ENCODE data around the gene PLXNC1. TPM values are rescaled to one million over a fixed set of nuclear protein-coding genes. Genes with fewer than 3 reads are reported as not detected.

Gene PLXNC1
- polyA plus RNA-seq, 1 experiment, result 4.8 TPM

DNA sequence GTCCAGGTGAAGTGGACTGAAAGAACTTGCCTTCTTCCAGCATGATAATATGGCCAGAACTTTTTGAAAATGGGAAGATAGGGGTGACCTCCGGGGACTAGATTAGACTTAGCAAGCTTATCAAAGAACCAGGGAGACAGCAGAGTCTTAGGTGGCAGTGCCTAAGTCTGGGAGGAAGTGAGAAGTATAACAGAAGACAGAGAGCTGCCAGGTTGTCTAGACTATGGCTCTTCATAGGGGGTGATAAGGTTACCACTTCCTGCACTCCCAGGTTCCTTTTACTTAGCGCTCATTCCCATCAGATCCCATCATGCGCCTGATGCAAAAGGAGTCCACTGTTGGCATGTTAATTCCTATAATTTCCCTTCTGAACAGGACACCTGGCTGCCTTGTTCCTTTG is 69.9 kb downstream of the PLXNC1 start:
- no peak overlapping the region for H3K27ac ChIP-seq (ENCODE audit: low read depth, low read length)
- H3K9me3 ChIP-seq (ENCODE audit: control insufficient read depth, insufficient read depth, low read length), result no peaks in the 10 kb centered on the region
- H3K27me3 ChIP-seq (ENCODE audit: control insufficient read depth, insufficient read depth, low read length), result peaks cover 16% of the 10 kb centered on the region
- H3K4me3 ChIP-seq (ENCODE audit: low read depth, low read length), result no peak overlapping the region
- DNase-seq (ENCODE audit: low read depth, low spot score), result no peak
- ChIA-PET POLR2A (no interaction called here), CTCF (no interaction called here)
- TF ChIP-seq, protein P1, sequence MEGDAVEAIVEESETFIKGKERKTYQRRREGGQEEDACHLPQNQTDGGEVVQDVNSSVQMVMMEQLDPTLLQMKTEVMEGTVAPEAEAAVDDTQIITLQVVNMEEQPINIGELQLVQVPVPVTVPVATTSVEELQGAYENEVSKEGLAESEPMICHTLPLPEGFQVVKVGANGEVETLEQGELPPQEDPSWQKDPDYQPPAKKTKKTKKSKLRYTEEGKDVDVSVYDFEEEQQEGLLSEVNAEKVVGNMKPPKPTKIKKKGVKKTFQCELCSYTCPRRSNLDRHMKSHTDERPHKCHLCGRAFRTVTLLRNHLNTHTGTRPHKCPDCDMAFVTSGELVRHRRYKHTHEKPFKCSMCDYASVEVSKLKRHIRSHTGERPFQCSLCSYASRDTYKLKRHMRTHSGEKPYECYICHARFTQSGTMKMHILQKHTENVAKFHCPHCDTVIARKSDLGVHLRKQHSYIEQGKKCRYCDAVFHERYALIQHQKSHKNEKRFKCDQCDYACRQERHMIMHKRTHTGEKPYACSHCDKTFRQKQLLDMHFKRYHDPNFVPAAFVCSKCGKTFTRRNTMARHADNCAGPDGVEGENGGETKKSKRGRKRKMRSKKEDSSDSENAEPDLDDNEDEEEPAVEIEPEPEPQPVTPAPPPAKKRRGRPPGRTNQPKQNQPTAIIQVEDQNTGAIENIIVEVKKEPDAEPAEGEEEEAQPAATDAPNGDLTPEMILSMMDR (IDR thresholded peaks at IDR 0.05; ENCODE audit: low read depth, low read length), result no peak

DNA sequence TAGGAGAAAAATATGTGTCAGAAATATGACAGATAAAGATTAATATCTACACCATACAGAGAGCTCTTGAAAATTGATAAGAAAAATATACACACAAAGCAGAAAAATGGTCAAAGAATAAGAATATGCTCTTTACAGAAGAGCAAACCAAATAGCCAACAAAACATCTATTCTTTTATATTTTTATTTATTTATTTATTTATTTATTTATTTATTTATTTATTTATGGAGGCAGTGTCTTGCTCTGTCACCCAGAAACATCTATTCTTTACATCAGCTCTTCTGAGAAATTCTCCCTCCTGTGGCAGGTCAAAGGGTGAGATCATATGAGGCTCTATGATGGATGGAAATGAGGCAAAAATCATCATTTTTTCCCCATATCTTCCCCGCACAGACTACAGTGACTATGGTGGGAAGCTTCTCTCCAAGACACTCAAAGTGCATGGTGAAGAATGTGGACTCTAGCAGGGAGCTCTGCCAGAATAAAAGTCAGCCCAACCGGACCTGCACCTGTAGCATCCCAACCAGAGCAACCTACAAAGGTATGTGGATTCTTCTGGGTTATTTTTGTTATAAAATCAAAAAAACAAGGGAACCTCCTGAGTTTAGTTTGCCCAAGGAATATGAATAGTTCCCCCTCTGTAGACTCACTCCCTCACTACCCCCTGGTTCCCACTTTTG is 71.4 kb downstream of the PLXNC1 start:
- Histone ChIP-seq H3K27ac (ENCODE audit: low read depth, low read length) (no peak overlapping the region), H3K9me3 (ENCODE audit: control insufficient read depth, insufficient read depth, low read length) (no peaks in the 10 kb centered on the region), H3K27me3 (ENCODE audit: control insufficient read depth, insufficient read depth, low read length) (peaks cover 21% of the 10 kb centered on the region), H3K4me3 (ENCODE audit: low read depth, low read length) (no peak overlapping the region)
- DNase-seq (ENCODE audit: low read depth, low spot score), result no peak
- CTCF ChIA-PET, result interaction anchor here (0.5 kb wide), 1 partner anchor 651 kb away, joined by 3 read pairs; no protein-coding TSS in a partner anchor
- POLR2A ChIA-PET, result no interaction called here
- TF ChIP-seq, protein P1 (IDR thresholded peaks at IDR 0.05; ENCODE audit: low read depth, low read length), result no peak

DNA sequence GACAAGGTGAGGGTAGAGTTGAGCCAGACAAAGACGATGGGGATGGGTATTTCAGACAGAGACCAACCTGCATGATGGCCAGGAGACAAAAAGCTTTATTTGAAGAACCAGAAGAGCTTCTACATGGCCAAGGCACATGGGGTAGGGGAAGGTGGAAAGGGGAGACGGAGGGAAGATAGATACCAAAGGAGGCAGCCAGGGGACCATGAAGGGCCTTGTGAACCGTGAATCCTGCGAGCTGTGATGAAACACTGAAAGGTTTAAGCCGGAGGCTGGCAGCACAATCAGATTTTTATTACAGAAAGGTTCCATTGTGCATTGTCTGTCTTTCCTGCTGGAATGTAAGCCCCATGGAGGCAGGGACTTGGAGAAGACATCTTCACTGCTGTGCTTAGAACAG is 72.4 kb downstream of the PLXNC1 start:
- Histone ChIP-seq H3K4me3 (ENCODE audit: low read depth, low read length) (no peak overlapping the region), H3K9me3 (ENCODE audit: control insufficient read depth, insufficient read depth, low read length) (no peaks in the 10 kb centered on the region), H3K27ac (ENCODE audit: low read depth, low read length) (no peak overlapping the region), H3K27me3 (ENCODE audit: control insufficient read depth, insufficient read depth, low read length) (peaks cover 31% of the 10 kb centered on the region)
- TF ChIP-seq, protein P1 (IDR thresholded peaks at IDR 0.05; ENCODE audit: low read depth, low read length), result no peak
- POLR2A ChIA-PET, result no interaction called here
- DNase-seq (ENCODE audit: low read depth, low spot score), result no peak
- CTCF ChIA-PET, result interaction anchor here (0.6 kb wide), 1 partner anchor 1777 kb away, joined by 4 read pairs; no protein-coding TSS in a partner anchor

- CTCF ChIA-PET, result no interaction called here
- no peak overlapping the region for H3K4me3 ChIP-seq (ENCODE audit: low read depth, low read length)
- POLR2A ChIA-PET, result interaction anchor here (1.2 kb wide), 1 partner anchor 10 kb away, joined by 3 read pairs; no protein-coding TSS in a partner anchor
- no peak overlapping the region for H3K27ac ChIP-seq (ENCODE audit: low read depth, low read length)
- TF ChIP-seq, protein P1 (IDR thresholded peaks at IDR 0.05; ENCODE audit: low read depth, low read length), result no peak
- no peak for DNase-seq (ENCODE audit: low read depth, low spot score)
- H3K9me3 ChIP-seq (ENCODE audit: control insufficient read depth, insufficient read depth, low read length), result no peaks in the 10 kb centered on the region
- H3K27me3 ChIP-seq (ENCODE audit: control insufficient read depth, insufficient read depth, low read length), result peaks cover 37% of the 10 kb centered on the region
These were observed 74.1 kb downstream of the PLXNC1 start for GRCh38 chr12:94222351-94223084.

DNA sequence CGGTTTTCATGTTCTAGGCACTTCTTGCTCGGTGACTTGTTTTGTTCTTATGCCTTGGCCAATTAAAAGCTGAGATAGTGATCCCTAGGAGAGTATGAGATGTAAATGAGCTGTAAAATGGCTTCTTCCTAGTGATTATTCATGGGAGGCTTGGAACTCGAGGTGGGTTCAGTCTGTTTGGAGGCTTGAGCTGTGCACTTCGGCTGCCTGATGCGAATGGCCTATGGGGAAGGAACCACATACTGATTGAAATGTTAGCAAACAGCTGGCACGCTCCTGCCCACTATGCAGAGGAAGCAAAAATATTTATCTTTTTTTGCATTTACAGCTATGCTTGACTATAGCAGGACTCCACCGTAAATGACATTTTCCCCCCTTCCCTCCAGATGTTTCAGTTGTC is 75.5 kb downstream of the PLXNC1 start:
- no peak for DNase-seq (ENCODE audit: low read depth, low spot score)
- POLR2A ChIA-PET, result no interaction called here
- CTCF ChIA-PET, result no interaction called here
- Histone ChIP-seq H3K27ac (ENCODE audit: low read depth, low read length) (no peak overlapping the region), H3K9me3 (ENCODE audit: control insufficient read depth, insufficient read depth, low read length) (no peaks in the 10 kb centered on the region), H3K27me3 (ENCODE audit: control insufficient read depth, insufficient read depth, low read length) (peaks cover 42% of the 10 kb centered on the region), H3K4me3 (ENCODE audit: low read depth, low read length) (no peak overlapping the region)
- TF ChIP-seq, protein P1 (IDR thresholded peaks at IDR 0.05; ENCODE audit: low read depth, low read length), result no peak
